Neural crest cell (in vitro differentiated cells): ENCODE data around the gene CSK. TPM values are rescaled to one million over a fixed set of nuclear protein-coding genes. Genes with fewer than 3 reads are reported as not detected.
A peak's percentile ranks its signal among the peaks of the same experiment; 100 is the strongest.

Experiments
- DNase-seq: peaks from one replicate; pipeline ENCODE4 v3.0.0; 2021; ENCODE audit warnings: low read depth, mixed read lengths, low spot score
- H3K27ac Mint-ChIP-seq: one replicate; pipeline ENCODE4 v1.8.0; 2021; ENCODE audit warnings: mild to moderate bottlenecking, mixed read lengths; ENCODE audit not compliant: unreplicated experiment
- H3K27me3 Mint-ChIP-seq: 2 replicates; pipeline ENCODE4 v1.8.0; 2021; ENCODE audit warnings: low read depth, mild to moderate bottlenecking, mixed read lengths
- H3K36me3 Mint-ChIP-seq: 2 replicates; pipeline ENCODE4 v1.8.0; 2021; ENCODE audit warnings: low read depth, mild to moderate bottlenecking, mixed read lengths
- H3K4me1 Mint-ChIP-seq: 2 replicates; pipeline ENCODE4 v1.8.0; 2021; ENCODE audit warnings: mixed read lengths
- H3K4me3 Mint-ChIP-seq: one replicate; pipeline ENCODE4 v1.8.0; 2021; ENCODE audit warnings: mild to moderate bottlenecking, mixed read lengths
- H3K9me3 Mint-ChIP-seq: 2 replicates; pipeline ENCODE4 v1.8.0; 2021; ENCODE audit warnings: mixed read lengths
- total RNA-seq: library from RNA; stranded (reverse); gene quantifications from 2 replicates; pipeline ENCODE4 v1.2.1, GENCODE V29; 2021
- TF ChIP-seq, protein P1 (sequence below): fragments of 200-600 bp; sonication (generic); conservative IDR thresholded peaks from 2 replicates; pipeline ENCODE4 v1.5.0; 2021; ENCODE audit warnings: antibody characterized with exemption, mild to moderate bottlenecking

Gene CSK
- total RNA-seq, 1 donor from 2014 or later: 109 TPM

DNA sequence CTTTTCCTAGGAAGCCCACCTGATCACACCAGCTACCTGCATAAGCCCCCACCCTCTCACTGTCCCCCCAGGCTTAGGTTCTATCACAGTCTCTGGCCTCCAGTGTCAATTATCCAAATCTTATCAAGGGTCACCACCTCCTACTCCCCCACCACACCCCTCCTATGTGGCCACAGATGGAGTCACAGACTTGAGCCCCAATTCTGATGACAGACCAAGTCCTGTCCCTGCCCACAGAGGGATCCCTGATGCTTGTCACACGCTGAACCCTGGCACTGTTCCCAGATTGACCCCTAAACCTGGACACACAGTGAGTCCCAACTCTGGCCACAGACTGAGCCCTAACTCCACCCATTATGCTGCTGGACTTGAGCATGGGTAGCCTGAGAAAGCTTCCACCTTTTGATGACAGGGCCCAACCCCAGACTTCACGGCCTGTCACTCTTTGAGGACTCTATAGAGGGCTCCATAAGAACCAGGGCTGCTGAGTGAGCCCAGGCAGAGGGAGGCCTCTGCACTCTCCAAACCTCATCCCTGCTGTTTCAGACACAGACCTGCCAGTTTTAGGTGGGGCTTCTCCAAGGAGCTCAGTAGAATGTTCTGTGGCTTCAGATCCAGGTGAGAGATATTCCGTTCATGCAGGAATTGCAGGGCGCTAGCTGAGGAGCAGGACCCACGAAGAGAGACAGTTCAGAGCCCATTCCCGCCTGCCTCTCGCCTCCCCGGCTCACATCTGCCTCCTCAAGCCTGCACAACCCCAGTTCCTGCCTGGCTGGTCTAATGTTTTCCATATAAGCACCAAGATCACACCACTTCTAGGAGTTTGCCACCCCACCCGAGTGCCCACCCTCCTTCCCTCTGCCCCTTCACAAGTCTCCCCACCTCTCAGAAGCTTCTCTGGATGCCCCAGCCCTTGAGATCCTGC, 59.2 kb downstream of the CSK start:
- Mint-ChIP-seq H3K4me3 (peak overlapping the region; percentile 96), H3K27me3 (no peaks in the 10 kb centered on the region), H3K27ac (peak overlapping the region; percentile 50), H3K36me3 (no peaks in the 10 kb centered on the region), H3K4me1 (peaks cover 23% of the 10 kb centered on the region), H3K9me3 (no peaks in the 10 kb centered on the region)
- TF ChIP-seq, protein P1, sequence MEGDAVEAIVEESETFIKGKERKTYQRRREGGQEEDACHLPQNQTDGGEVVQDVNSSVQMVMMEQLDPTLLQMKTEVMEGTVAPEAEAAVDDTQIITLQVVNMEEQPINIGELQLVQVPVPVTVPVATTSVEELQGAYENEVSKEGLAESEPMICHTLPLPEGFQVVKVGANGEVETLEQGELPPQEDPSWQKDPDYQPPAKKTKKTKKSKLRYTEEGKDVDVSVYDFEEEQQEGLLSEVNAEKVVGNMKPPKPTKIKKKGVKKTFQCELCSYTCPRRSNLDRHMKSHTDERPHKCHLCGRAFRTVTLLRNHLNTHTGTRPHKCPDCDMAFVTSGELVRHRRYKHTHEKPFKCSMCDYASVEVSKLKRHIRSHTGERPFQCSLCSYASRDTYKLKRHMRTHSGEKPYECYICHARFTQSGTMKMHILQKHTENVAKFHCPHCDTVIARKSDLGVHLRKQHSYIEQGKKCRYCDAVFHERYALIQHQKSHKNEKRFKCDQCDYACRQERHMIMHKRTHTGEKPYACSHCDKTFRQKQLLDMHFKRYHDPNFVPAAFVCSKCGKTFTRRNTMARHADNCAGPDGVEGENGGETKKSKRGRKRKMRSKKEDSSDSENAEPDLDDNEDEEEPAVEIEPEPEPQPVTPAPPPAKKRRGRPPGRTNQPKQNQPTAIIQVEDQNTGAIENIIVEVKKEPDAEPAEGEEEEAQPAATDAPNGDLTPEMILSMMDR: no peak
- DNase-seq: no peak

DNA sequence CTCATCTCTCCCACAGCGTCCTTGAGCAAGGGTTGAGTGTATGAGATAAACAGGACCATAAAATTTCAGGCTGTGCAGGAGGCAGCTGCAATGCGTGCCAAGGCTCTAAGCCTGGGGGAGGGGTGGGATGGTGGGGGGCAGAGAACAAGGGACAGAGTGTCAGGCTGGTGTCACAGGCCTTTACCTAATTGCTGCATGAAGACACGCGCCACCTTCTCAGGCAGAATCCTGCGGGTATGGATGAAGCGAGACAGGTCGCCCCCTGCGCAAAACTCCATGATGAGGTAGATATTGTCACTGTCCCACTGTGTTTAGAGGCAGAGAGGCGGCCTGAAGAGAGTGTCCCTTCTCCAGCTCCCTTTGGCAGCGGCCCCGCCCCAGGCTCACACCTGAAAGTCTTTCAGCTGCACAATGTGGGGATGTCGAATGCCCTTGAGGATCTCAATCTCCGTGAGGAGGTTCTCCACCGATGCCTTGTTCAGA, 60.1 kb downstream of the CSK start:
- peak overlapping the region; percentile 67 for H3K27ac Mint-ChIP-seq

DNA sequence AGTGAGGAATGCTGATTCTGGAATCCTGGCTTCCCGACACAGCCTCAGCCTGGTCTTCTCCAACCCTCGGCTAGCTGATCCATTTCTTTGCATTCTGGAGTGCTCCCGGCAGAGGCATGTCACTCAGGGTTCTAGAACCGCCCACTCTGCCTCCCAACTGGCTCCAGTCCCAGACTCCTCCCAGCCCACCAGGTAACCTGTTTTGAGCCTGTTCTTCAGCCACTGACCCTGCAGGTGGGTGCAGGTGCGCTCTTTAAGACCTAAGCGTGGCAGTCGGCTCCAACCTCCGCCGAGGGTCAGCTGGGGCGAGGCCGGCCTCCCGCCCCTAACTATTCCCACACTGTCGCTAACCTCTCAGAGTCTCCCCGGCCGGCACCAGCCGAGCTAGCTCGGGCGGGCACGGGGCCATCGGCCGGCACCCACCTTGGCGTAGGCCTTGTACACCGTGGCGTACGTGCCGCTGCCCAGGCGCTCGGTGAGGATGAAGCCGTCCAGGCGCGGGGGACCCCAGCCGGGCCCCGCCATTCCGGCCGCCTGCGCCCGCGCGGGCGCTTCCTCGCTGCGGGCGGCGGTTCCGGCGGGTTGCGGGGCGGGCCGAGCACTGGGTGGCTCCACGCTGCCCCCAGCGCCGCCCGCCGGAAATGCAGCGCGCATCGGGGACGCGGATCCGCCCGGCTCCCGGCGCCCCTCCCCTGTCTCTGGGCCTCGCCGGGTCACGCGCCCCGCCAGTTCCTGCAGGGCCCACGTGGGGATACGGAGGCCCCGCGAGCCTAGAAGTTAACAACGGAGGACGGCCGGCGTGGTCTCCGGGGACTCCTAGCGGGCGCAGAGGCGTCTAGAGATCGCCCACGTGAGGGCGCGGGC, 60.9 kb downstream of the CSK start, which contains the start of gene ULK3:
Gene ULK3, minus strand, starts transcription at position 576 of the 864 bp plus-strand sequence. Its CDS starts 51 bp downstream, at position 525.
- Mint-ChIP-seq H3K36me3 (no peaks in the 10 kb centered on the region), H3K27ac (peak within 1 kb of the TSS; percentile 97), H3K27me3 (no peaks in the 10 kb centered on the region), H3K4me1 (peaks cover 23% of the 10 kb centered on the region), H3K9me3 (no peaks in the 10 kb centered on the region), H3K4me3 (peak within 1 kb of the TSS; percentile 96)
- TF ChIP-seq, protein P1: peak; percentile 77
- peak; percentile 91 for DNase-seq

More for the DNA sequence above, 60.1 kb downstream of the CSK start:
- no peaks in the 10 kb centered on the region for H3K9me3 Mint-ChIP-seq
- no peaks in the 10 kb centered on the region for H3K36me3 Mint-ChIP-seq
- TF ChIP-seq, protein P1: no peak
- peak overlapping the region; percentile 96 for H3K4me3 Mint-ChIP-seq
- DNase-seq: no peak
- no peaks in the 10 kb centered on the region for H3K27me3 Mint-ChIP-seq
- peaks cover 23% of the 10 kb centered on the region for H3K4me1 Mint-ChIP-seq

DNA sequence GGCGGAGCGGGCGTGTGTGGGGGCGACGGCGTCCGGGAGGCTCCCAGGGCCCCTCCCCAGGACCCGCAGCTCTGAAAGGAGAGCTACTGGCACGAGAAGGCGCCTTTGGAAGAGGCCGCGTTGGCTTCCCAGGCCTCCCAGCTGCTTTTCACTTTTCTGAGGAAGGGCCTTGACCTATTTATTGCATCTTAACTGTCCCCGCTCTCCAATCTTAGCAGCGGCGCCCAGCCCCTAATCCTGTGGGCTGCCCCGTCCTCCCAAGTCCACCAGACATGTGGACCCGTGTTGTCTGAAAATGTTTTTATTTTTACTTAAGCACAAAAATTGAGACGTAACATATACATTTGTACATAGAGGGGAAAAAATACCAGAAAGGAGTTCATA, 61.6 kb downstream of the CSK start:
- H3K9me3 Mint-ChIP-seq: no peaks in the 10 kb centered on the region
- H3K27ac Mint-ChIP-seq: peak overlapping the region; percentile 97
- TF ChIP-seq, protein P1: no peak
- H3K4me1 Mint-ChIP-seq: peaks cover 23% of the 10 kb centered on the region
- peak overlapping the region; percentile 90 for H3K4me3 Mint-ChIP-seq
- no peaks in the 10 kb centered on the region for H3K27me3 Mint-ChIP-seq
- H3K36me3 Mint-ChIP-seq: peaks cover 4% of the 10 kb centered on the region
- no peak for DNase-seq

DNA sequence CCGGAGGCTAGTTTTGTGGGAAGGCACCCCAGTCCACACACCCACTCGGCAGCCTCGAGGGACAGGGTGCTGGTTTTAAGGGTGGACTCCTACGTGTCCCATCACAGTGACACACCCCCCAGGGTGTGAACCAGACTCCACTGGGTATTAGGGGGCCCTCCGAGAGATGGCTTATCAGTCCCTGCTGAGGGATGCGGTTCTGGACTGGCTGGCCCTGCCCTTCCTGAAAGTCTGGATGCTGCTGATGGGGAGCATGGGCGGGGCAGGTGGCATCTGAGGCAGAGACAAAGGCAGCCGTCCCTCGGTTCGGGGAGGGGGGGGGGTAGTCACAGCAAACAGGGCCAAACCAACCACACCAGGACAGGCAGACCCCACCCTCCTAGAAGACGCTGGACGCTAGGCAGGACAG, 62.0 kb downstream of the CSK start:
- TF ChIP-seq, protein P1: no peak
- Mint-ChIP-seq H3K4me1 (peaks cover 23% of the 10 kb centered on the region), H3K4me3 (peak overlapping the region; percentile 90), H3K27me3 (no peaks in the 10 kb centered on the region), H3K27ac (no peak overlapping the region), H3K9me3 (no peaks in the 10 kb centered on the region), H3K36me3 (peaks cover 7% of the 10 kb centered on the region)
- no peak for DNase-seq
